ENCODE results near the gene CCR1.
"Not testable (repeated sequence)": the region's sequence is repeated elsewhere in the genome, so short reads cannot be mapped to it uniquely, and the experiment has no call there.

CCR1 gene

DNA sequence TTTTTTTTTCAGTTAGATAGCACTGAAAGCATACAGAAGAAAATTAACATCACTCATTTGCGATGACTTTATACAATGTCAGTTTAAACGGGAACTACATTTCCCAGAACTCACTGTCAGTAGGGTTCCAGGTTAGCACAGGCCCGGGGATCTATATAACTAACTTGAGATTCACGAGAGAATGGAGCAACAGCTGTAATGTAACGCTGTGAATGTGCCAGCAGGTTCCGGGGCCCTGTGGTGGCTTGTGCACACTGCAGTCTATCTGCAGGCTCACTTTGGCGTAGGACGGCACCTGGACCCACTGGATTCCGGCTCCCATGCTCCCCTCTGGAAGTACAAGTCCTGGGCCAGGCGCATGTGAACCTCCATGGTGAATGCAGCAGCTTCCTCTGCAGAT, 19.4 kb downstream of the CCR1 start:
- DNase-seq: no peak

DNA sequence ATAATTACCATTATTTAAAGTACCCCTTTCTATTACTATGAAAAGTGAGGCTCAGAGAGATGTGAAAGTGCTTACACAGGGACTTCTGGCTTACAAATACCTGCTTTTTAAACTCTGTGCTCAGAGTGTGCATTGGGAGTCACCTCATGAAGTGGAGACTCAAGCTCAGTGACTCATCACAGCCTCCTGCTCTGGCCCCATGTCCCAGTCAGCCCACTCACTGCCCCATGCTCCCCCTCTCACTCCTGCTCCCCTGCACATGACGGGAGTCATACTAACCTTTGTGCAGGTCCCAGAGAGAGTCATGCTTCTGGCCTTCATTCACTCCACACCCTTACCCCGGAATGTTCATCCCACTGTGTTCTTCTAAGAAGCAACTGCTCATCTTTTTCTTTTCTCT, 20.2 kb downstream of the CCR1 start:
- in situ Hi-C loops (cut with HindIII; ENCODE audit: low pct_ligation_motif_present, low pct_unique_long_range_greater_than_20kb, low sequenced_read_pairs): no loop called here
- no peak for DNase-seq

More for the DNA sequence above, 19.4 kb downstream of the CCR1 start:
- in situ Hi-C loops (cut with HindIII; ENCODE audit: low pct_ligation_motif_present, low pct_unique_long_range_greater_than_20kb, low sequenced_read_pairs): no loop called here

GRCh38 chr3:46187341-46187700, 20.8 kb downstream of the CCR1 start:
- DNase-seq: no peak
- in situ Hi-C loops (cut with HindIII; ENCODE audit: low pct_ligation_motif_present, low pct_unique_long_range_greater_than_20kb, low sequenced_read_pairs): no loop called here

GRCh38 chr3:46186471-46187340, 21.4 kb downstream of the CCR1 start:
- DNase-seq: peak; percentile 4
- in situ Hi-C loops (cut with HindIII; ENCODE audit: low pct_ligation_motif_present, low pct_unique_long_range_greater_than_20kb, low sequenced_read_pairs): no loop called here

- DNase-seq: no peak
- in situ Hi-C loops (cut with HindIII; ENCODE audit: low pct_ligation_motif_present, low pct_unique_long_range_greater_than_20kb, low sequenced_read_pairs): no loop called here
These were observed 23.6 kb downstream of the CCR1 start for GRCh38 chr3:46184469-46184868.

GRCh38 chr3:46183330-46183729, 24.8 kb downstream of the CCR1 start:
- in situ Hi-C loops (cut with HindIII; ENCODE audit: low pct_ligation_motif_present, low pct_unique_long_range_greater_than_20kb, low sequenced_read_pairs): no loop called here
- no peak for DNase-seq

DNA sequence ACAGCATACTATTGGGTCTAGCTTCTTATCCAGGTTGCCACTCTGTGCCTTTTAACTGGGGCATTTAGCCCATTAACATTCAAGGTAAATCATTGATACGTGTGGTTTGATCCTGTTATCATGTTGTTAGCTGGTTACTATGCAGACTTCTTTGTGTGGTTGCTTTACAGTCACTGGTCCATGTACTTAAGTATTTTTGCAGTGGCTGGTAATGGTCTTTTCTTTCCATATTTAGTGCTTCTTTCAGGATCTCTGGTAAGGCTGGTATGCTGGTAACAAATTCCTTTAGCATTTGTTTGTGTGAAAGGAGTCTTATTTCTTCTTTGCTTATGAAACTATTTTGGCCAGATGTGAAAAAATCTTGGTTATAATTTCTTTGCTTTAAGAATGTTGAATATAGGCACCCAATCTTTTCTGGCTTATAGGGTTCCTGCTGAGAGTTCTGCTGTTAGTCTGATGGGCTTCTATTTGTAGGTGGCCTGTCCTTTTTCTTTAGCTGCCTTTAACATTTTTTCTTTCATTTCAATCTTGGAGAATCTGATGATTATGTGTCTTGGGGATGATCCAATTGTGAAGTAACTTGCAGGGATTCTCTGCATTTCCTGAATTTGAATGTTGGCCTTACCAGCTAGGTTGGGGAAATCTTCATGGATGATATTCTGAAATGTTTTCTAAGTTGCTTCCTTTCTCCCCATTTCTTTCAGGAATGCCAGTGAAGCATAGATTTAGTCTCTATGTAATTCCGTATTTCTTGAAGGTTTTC, 39.3 kb downstream of the CCR1 start:
- in situ Hi-C loops (cut with HindIII; ENCODE audit: low pct_ligation_motif_present, low pct_unique_long_range_greater_than_20kb, low sequenced_read_pairs): no loop called here
- DNase-seq: no peak

- in situ Hi-C loops (cut with HindIII; ENCODE audit: low pct_ligation_motif_present, low pct_unique_long_range_greater_than_20kb, low sequenced_read_pairs): no loop called here
- DNase-seq: no peak
These were observed 44.5 kb downstream of the CCR1 start for GRCh38 chr3:46163556-46164041.

- no peak for DNase-seq
- in situ Hi-C loops (cut with HindIII; ENCODE audit: low pct_ligation_motif_present, low pct_unique_long_range_greater_than_20kb, low sequenced_read_pairs): no loop called here
These were observed 45.0 kb downstream of the CCR1 start for GRCh38 chr3:46162975-46163555.

- DNase-seq; in situ Hi-C loops (cut with HindIII; ENCODE audit: low pct_ligation_motif_present, low pct_unique_long_range_greater_than_20kb, low sequenced_read_pairs): not testable (repeated sequence)
These were observed 50.4 kb downstream of the CCR1 start for GRCh38 chr3:46157685-46158084.

DNA sequence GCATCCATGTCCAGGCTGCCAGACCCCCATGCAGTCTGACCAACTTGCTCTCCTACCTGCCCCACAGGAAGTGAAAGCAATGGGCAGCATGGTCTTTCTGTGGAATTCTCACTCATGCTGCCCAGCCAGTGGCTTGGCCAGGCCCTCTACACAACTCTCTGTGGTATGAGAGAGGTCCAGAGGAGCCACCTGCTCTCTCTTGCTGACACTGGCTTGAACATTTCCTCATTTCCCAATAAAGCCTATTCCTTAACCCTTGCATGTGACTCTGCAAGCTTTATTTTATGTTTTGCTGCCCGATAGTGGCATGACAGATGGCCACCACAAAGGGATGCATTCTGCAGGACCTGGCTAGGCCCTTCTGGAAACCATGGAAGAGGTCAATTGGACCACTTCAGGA, 53.8 kb downstream of the CCR1 start:
- in situ Hi-C loops (cut with HindIII; ENCODE audit: low pct_ligation_motif_present, low pct_unique_long_range_greater_than_20kb, low sequenced_read_pairs): no loop called here
- DNase-seq: no peak

Measured in ACHN (cell line).